HCT116 (cell line): ENCODE results near the gene SH3PXD2A. TPM values are rescaled to one million over a fixed set of nuclear protein-coding genes. Genes with fewer than 3 reads are reported as not detected.

Experiments used
- ATAC-seq: fragments of 200-7000 bp; cut with Tn5 transposase; 2 replicates; pipeline ENCODE4 v1.9.1; 2020; ENCODE audit warnings: mild to moderate bottlenecking, moderate library complexity
- BruUV-seq: library from RNA; stranded (reverse); fragments of 400-500 nt; replicated peaks from 2 replicates; lab custom pipeline; 2021; lab: Mats Ljungman, UMichigan
- CTCF ChIA-PET: fragments of 300-600 bp; sonication (Branson Sonifier 250); formaldehyde crosslinking; loops from one replicate; lab custom pipeline; 2021; ENCODE audit warnings: antibody characterized with exemption; lab: Charles Lee
- POLR2A ChIA-PET: fragments of 300-600, 350-600 bp; sonication (Branson Sonifier 250); formaldehyde crosslinking; loops from one replicate; lab custom pipeline; 2021; ENCODE audit warnings: antibody characterized with exemption; lab: Charles Lee
- RAD21 ChIA-PET, 2 experiments: fragments of 300-600 bp; sonication (Branson Sonifier 250); formaldehyde crosslinking; loops; one replicate each; lab custom pipeline; 2023; ENCODE audit warnings: low total read pairs in 2 of 2; ENCODE audit not compliant: uncharacterized antibody in 2 of 2, unreplicated experiment in 2 of 2, low non-redundant PET in 1 of 2; lab: Charles Lee
- DNase-seq: peaks from one replicate; pipeline ENCODE4 v3.0.0-alpha.2; 2010; ENCODE audit warnings: low read depth, low spot score
- H2AFZ ChIP-seq: fragments of 200-600 bp; shearing (Covaris generic), sonication (generic); 2 replicates; pipeline ENCODE4 v1.6.1; 2017; ENCODE audit warnings: low read depth, mixed run types, mixed read lengths, antibody characterized with exemption, low read length; ENCODE audit not compliant: poor library complexity, severe bottlenecking
- H3K27ac ChIP-seq: 2 replicates; pipeline ENCODE4 v1.5.1; 2012; ENCODE audit warnings: low read depth, low read length
- H3K27me3 ChIP-seq: fragments of 200-600 bp; sonication (generic); 2 replicates; pipeline ENCODE4 v1.6.1; 2016; ENCODE audit warnings: mixed run types, low read length, mixed read lengths; ENCODE audit not compliant: insufficient read depth
- H3K36me3 ChIP-seq, 2 experiments: fragments of 200-500 bp in 1 of 2; fragments of 200-600 bp in 1 of 2; sonication (Bioruptor generic) in 1 of 2; sonication (generic) in 1 of 2; 2 replicates each; pipeline versions ENCODE4 v1.5.1 to v1.6.1; 2014 to 2016; ENCODE audit warnings: low read length in 2 of 2, inconsistent platforms in 1 of 2, mixed read lengths in 1 of 2, mixed run types in 1 of 2; ENCODE audit not compliant: insufficient read depth in 2 of 2, control insufficient read depth in 1 of 2
- H3K4me1 ChIP-seq, 2 experiments: fragments of 200-600 bp in 1 of 2; sonication (generic) in 1 of 2; 2 replicates each; pipeline versions ENCODE4 v1.5.1 to v1.6.1; 2012 to 2017; ENCODE audit warnings: low read length in 2 of 2, inconsistent platforms in 1 of 2, mild to moderate bottlenecking in 1 of 2, mixed read lengths in 1 of 2, mixed run types in 1 of 2, moderate library complexity in 1 of 2; ENCODE audit not compliant: insufficient read depth in 2 of 2, control insufficient read depth in 1 of 2
- H3K4me2 ChIP-seq: fragments of 200-600 bp; sonication (generic); 2 replicates; pipeline ENCODE4 v1.6.1; 2017; ENCODE audit warnings: mixed run types, low read length, mixed read lengths
- H3K4me3 ChIP-seq, 2 experiments: fragments of 200-600 bp in 1 of 2; sonication (generic) in 1 of 2; replicated peaks in 1 of 2; 2 replicates each; pipeline ENCODE4 v1.5.1; 2011 to 2016; ENCODE audit warnings: low read length in 2 of 2, control low read depth in 1 of 2, low read depth in 1 of 2, mild to moderate bottlenecking in 1 of 2, mixed read lengths in 1 of 2, mixed run types in 1 of 2
- H3K79me2 ChIP-seq: fragments of 200-600 bp; sonication (generic); 2 replicates; pipeline ENCODE4 v1.6.1; 2017; ENCODE audit warnings: mild to moderate bottlenecking, mixed run types, low read length, moderate library complexity, mixed read lengths; ENCODE audit not compliant: insufficient read depth
- H3K9ac ChIP-seq: fragments of 200-600 bp; sonication (generic); 2 replicates; pipeline ENCODE4 v1.6.1; 2016; ENCODE audit warnings: low read length, mixed read lengths
- H3K9me2 ChIP-seq: fragments of 200-600 bp; sonication (generic), shearing (Covaris generic); 2 replicates; pipeline ENCODE4 v1.6.1; 2017; ENCODE audit warnings: mixed run types, mild to moderate bottlenecking, moderate library complexity; ENCODE audit not compliant: insufficient read depth
- H3K9me3 ChIP-seq, 2 experiments: fragments of 200-500 bp in 1 of 2; fragments of 200-600 bp in 1 of 2; sonication (Bioruptor generic) in 1 of 2; sonication (generic) in 1 of 2; 2 replicates each; pipeline ENCODE4 v1.6.1; 2014 to 2017; ENCODE audit warnings: low read length in 2 of 2, mixed read lengths in 2 of 2, inconsistent platforms in 1 of 2, low read depth in 1 of 2, mild to moderate bottlenecking in 1 of 2, mixed run types in 1 of 2, moderate library complexity in 1 of 2; ENCODE audit not compliant: control insufficient read depth in 1 of 2, insufficient read depth in 1 of 2
- H4K20me1 ChIP-seq: fragments of 200-600 bp; sonication (generic), shearing (Covaris generic); 2 replicates; pipeline ENCODE4 v1.6.1; 2017; ENCODE audit warnings: mixed run types, mild to moderate bottlenecking, moderate library complexity; ENCODE audit not compliant: insufficient read depth
- CBX3 ChIP-seq: IDR thresholded peaks from 2 replicates; pipeline ENCODE4 v1.6.1; 2012; ENCODE audit warnings: low read depth
- CEBPB ChIP-seq: IDR thresholded peaks from 2 replicates; pipeline ENCODE4 v1.6.1; 2012; ENCODE audit warnings: low read depth
- EGR1 ChIP-seq: IDR thresholded peaks from 2 replicates; pipeline ENCODE4 v1.6.1; 2012; ENCODE audit warnings: low read depth
- EZH2phosphoT487 ChIP-seq: fragments of 200-600 bp; IDR thresholded peaks from 2 replicates; pipeline ENCODE4 v1.6.1; 2018; ENCODE audit warnings: antibody characterized with exemption, borderline replicate concordance
- FOSL1 ChIP-seq: IDR thresholded peaks from 2 replicates; pipeline ENCODE4 v1.6.1; 2012; ENCODE audit warnings: low read depth
- JUND ChIP-seq: IDR thresholded peaks from 2 replicates; pipeline ENCODE4 v1.6.1; 2012
- POLR2AphosphoS5 ChIP-seq: IDR thresholded peaks from 2 replicates; pipeline ENCODE4 v1.6.1; 2011; ENCODE audit warnings: mild to moderate bottlenecking, low read depth, low read length, moderate library complexity
- SIN3A ChIP-seq: IDR thresholded peaks from 2 replicates; pipeline ENCODE4 v1.6.1; 2012; ENCODE audit warnings: low read depth
- TCF7L2 ChIP-seq: IDR thresholded peaks from 2 replicates; pipeline ENCODE4 v1.7.0; 2011; ENCODE audit warnings: borderline replicate concordance, inconsistent platforms; ENCODE audit not compliant: insufficient read depth, insufficient read length; ENCODE audit errors: extremely low read depth
- YY1 ChIP-seq: IDR thresholded peaks from 2 replicates; pipeline ENCODE4 v1.6.1; 2011; ENCODE audit warnings: low read length, low read depth, moderate library complexity, mild to moderate bottlenecking; ENCODE audit not compliant: insufficient replicate concordance; ENCODE audit errors: extremely low read depth
- ZNF274 ChIP-seq: fragments of 200-500 bp; sonication (Bioruptor generic); IDR thresholded peaks from 2 replicates; pipeline ENCODE4 v1.6.1; 2014; ENCODE audit warnings: mild to moderate bottlenecking, low read depth, low read length, inconsistent platforms
- intact Hi-C: fragments of 100-400 bp; cut with micrococcal nuclease; formaldehyde crosslinking; loops from 2 replicates; pipeline ENCODE4 v1.10.0; 2022
- total RNA-seq: library from RNA; stranded (reverse); gene quantifications from one replicate; pipeline ENCODE4 v1.2.1, GENCODE V29; 2021; ENCODE audit not compliant: unreplicated experiment
- TF ChIP-seq, protein P1 (sequence below): IDR thresholded peaks from 2 replicates; pipeline ENCODE4 v1.6.1; 2011; ENCODE audit warnings: mild to moderate bottlenecking, low read length, moderate library complexity; ENCODE audit not compliant: insufficient replicate concordance; ENCODE audit errors: extremely low read depth
- TF ChIP-seq, protein P2 (sequence below): IDR thresholded peaks from 2 replicates; pipeline ENCODE4 v1.6.1; 2012
- TF ChIP-seq, protein P3 (sequence below), 3 experiments: fragments of 200-600 bp in 1 of 3; sonication (generic) in 1 of 3; IDR thresholded peaks in 2 of 3; conservative IDR thresholded peaks in 1 of 3; 2 replicates each; pipeline ENCODE4 v1.5.1; 2012 to 2017; ENCODE audit warnings: low read depth in 2 of 3, low read length in 2 of 3, antibody characterized with exemption in 1 of 3, borderline replicate concordance in 1 of 3, control low read depth in 1 of 3, mild to moderate bottlenecking in 1 of 3, mixed read lengths in 1 of 3, mixed run types in 1 of 3, moderate library complexity in 1 of 3; ENCODE audit not compliant: insufficient read depth in 1 of 3
- TF ChIP-seq, protein P4 (sequence below): IDR thresholded peaks from 2 replicates; pipeline ENCODE4 v1.6.1; 2012

SH3PXD2A gene
- total RNA-seq, 1 experiment from 2014 or later, result 8.7 TPM

DNA sequence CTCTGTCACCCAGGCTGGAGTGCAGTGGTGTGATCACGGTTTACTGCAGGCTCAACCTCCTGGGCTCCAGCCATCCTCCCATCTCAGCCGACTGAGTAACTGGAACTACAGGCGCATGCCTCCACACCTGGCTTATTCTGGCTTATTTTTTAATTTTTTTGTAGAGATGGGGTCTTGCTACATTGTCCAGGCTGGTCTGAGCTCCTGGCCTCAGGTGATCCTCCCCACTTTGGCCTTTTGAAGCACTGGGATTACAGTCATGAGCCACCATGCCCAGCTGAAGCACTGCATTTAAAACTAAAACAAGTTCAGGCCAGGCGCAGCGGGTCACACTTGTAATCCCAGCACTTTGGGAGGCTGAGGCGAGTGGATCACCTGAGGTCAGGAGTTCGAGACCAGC lies 8.0 kb downstream of the SH3PXD2A start:
- no peaks in the 10 kb centered on the region for H3K36me3 ChIP-seq
- no peak overlapping the region for H2AFZ ChIP-seq
- TF ChIP-seq YY1 (no peak), TCF7L2 (no peak), POLR2AphosphoS5 (no peak), EZH2phosphoT487 (no peak), CBX3 (no peak)
- TF ChIP-seq, protein P1, sequence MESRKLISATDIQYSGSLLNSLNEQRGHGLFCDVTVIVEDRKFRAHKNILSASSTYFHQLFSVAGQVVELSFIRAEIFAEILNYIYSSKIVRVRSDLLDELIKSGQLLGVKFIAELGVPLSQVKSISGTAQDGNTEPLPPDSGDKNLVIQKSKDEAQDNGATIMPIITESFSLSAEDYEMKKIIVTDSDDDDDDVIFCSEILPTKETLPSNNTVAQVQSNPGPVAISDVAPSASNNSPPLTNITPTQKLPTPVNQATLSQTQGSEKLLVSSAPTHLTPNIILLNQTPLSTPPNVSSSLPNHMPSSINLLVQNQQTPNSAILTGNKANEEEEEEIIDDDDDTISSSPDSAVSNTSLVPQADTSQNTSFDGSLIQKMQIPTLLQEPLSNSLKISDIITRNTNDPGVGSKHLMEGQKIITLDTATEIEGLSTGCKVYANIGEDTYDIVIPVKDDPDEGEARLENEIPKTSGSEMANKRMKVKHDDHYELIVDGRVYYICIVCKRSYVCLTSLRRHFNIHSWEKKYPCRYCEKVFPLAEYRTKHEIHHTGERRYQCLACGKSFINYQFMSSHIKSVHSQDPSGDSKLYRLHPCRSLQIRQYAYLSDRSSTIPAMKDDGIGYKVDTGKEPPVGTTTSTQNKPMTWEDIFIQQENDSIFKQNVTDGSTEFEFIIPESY, result no peak
- TF ChIP-seq, protein P2, sequence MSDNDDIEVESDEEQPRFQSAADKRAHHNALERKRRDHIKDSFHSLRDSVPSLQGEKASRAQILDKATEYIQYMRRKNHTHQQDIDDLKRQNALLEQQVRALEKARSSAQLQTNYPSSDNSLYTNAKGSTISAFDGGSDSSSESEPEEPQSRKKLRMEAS, result no peak
- CTCF ChIA-PET, result interaction anchor here (1.0 to 1.8 kb wide), 3 partner anchors 13 to 136 kb away, joined by 3 to 6 read pairs (median 6); no protein-coding TSS in a partner anchor
- RAD21 ChIA-PET, result no interaction called here
- H3K27me3 ChIP-seq, result peaks cover 4% of the 10 kb centered on the region; the same call in 1 of the 2 replicates
- intact Hi-C loops, result no loop called here
- no peaks in the 10 kb centered on the region for H3K4me1 ChIP-seq
- H3K4me2 ChIP-seq, result no peak overlapping the region
- DNase-seq (no peak), ATAC-seq (no peak)
- H3K79me2 ChIP-seq, result no peaks in the 10 kb centered on the region
- H3K9me3 ChIP-seq, result no peaks in the 10 kb centered on the region
- no peak overlapping the region for H3K27ac ChIP-seq
- no peak overlapping the region for H3K4me3 ChIP-seq
- H3K9ac ChIP-seq, result no peak overlapping the region
- no peaks in the 10 kb centered on the region for H3K9me2 ChIP-seq
- no peaks in the 10 kb centered on the region for H4K20me1 ChIP-seq
- POLR2A ChIA-PET, result no interaction called here
- BruUV-seq, result no TSS peak

DNA sequence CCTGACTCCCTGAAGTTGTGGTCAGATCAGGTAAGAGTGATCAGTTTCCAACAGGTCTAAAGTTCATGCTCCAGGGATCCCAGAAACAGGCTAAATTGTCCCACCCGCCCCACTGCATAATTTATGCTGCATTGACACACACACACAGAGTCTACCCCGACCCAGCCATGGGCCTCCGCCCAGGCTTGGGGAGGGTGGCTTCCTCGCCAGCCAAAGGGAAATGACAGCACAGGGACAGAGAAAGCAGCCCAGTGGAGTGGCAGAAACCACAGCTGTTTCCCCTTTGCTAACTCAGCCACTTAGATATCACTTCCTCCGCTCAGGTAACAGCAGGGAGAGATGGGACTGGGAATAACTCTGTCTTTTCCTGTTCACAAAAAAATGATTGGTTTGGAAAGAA lies 9.4 kb downstream of the SH3PXD2A start:
- H3K9ac ChIP-seq, result no peak overlapping the region
- RAD21 ChIA-PET, result no interaction called here
- H3K27me3 ChIP-seq, result peaks cover 6% of the 10 kb centered on the region; the same call in 1 of the 2 replicates
- no peaks in the 10 kb centered on the region for H4K20me1 ChIP-seq
- intact Hi-C loops, result no loop called here
- CTCF ChIA-PET, result no interaction called here
- no peaks in the 10 kb centered on the region for H3K79me2 ChIP-seq
- H3K36me3 ChIP-seq, result no peaks in the 10 kb centered on the region
- H2AFZ ChIP-seq, result no peak overlapping the region
- DNase-seq, result no peak
- no peak for ATAC-seq
- H3K4me2 ChIP-seq, result no peak overlapping the region
- no peak overlapping the region for H3K27ac ChIP-seq
- no peaks in the 10 kb centered on the region for H3K9me3 ChIP-seq
- H3K4me1 ChIP-seq, result no peaks in the 10 kb centered on the region
- POLR2A ChIA-PET, result no interaction called here
- BruUV-seq, result no TSS peak
- no peaks in the 10 kb centered on the region for H3K9me2 ChIP-seq
- H3K4me3 ChIP-seq, result no peak overlapping the region
- TF ChIP-seq, protein P3, sequence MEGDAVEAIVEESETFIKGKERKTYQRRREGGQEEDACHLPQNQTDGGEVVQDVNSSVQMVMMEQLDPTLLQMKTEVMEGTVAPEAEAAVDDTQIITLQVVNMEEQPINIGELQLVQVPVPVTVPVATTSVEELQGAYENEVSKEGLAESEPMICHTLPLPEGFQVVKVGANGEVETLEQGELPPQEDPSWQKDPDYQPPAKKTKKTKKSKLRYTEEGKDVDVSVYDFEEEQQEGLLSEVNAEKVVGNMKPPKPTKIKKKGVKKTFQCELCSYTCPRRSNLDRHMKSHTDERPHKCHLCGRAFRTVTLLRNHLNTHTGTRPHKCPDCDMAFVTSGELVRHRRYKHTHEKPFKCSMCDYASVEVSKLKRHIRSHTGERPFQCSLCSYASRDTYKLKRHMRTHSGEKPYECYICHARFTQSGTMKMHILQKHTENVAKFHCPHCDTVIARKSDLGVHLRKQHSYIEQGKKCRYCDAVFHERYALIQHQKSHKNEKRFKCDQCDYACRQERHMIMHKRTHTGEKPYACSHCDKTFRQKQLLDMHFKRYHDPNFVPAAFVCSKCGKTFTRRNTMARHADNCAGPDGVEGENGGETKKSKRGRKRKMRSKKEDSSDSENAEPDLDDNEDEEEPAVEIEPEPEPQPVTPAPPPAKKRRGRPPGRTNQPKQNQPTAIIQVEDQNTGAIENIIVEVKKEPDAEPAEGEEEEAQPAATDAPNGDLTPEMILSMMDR (IDR thresholded peaks at IDR 0.05 in 2 of 3, conservative IDR thresholded peaks at IDR 0.05 in 1 of 3; ENCODE audit: borderline replicate concordance in 1 of 3, insufficient read depth in 1 of 3, low read depth in 2 of 3, low read length in 2 of 3), result no peak
- TF ChIP-seq ZNF274 (no peak), SIN3A (no peak), CEBPB (no peak), FOSL1 (no peak), TCF7L2 (no peak), EZH2phosphoT487 (no peak), EGR1 (no peak), JUND (no peak)
- TF ChIP-seq, protein P4, sequence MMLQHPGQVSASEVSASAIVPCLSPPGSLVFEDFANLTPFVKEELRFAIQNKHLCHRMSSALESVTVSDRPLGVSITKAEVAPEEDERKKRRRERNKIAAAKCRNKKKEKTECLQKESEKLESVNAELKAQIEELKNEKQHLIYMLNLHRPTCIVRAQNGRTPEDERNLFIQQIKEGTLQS, result no peak
- TF ChIP-seq, protein P2, result no peak
